HG02642 (cell line): ENCODE data around the gene TMEM176A.

Experiments used
- ATAC-seq: cut with Tn5 transposase; IDR thresholded peaks from one replicate; pipeline ENCODE4 v1.9.1; 2021; ENCODE audit warnings: mild to moderate bottlenecking; ENCODE audit not compliant: unreplicated experiment, poor library complexity

Gene TMEM176A

GRCh38 chr7:150845421-150845861 is 44.9 kb downstream of the TMEM176A start:
- no peak for ATAC-seq

GRCh38 chr7:150846291-150847115 is 45.9 kb downstream of the TMEM176A start:
- no peak for ATAC-seq

GRCh38 chr7:150847536-150847935 is 47.0 kb downstream of the TMEM176A start:
- no peak for ATAC-seq

GRCh38 chr7:150848111-150848510 is 47.5 kb downstream of the TMEM176A start:
- no peak for ATAC-seq

GRCh38 chr7:150848561-150849115 is 48.1 kb downstream of the TMEM176A start:
- no peak for ATAC-seq

- ATAC-seq = no peak
These were observed 48.7 kb downstream of the TMEM176A start for GRCh38 chr7:150849204-150849775.

GRCh38 chr7:150850273-150850672 is 49.7 kb downstream of the TMEM176A start:
- no peak for ATAC-seq

GRCh38 chr7:150851492-150852370 is 51.2 kb downstream of the TMEM176A start:
- ATAC-seq = no peak

- no peak for ATAC-seq
These were observed 51.9 kb downstream of the TMEM176A start, which contains the start of gene AOC1 for GRCh38 chr7:150852371-150852905. Gene AOC1 (plus strand): TSS chr7:150852517. CDS start chr7:150856471, 3,954 bp downstream.

- ATAC-seq = no peak
These were observed 53.8 kb downstream of the TMEM176A start for GRCh38 chr7:150854066-150855000.
